Ectodermal cell (in vitro differentiated cells): ENCODE data around the gene STXBP5.

Experiments used
- H3K27ac ChIP-seq: 2 replicates; pipeline ENCODE4 v1.7.0; 2013; ENCODE audit warnings: mild to moderate bottlenecking, low read depth, low read length; ENCODE audit not compliant: insufficient read depth, poor library complexity, severe bottlenecking
- H3K27me3 ChIP-seq: 2 replicates; pipeline ENCODE4 v1.7.0; 2013; ENCODE audit warnings: mild to moderate bottlenecking, low read length; ENCODE audit not compliant: insufficient read depth, control insufficient read depth, poor library complexity, severe bottlenecking
- H3K36me3 ChIP-seq: one replicate; pipeline ENCODE4 v1.7.0; 2013; ENCODE audit warnings: low read length; ENCODE audit not compliant: control insufficient read depth, insufficient read depth
- H3K4me1 ChIP-seq: one replicate; pipeline ENCODE4 v1.7.0; 2013; ENCODE audit warnings: low read length; ENCODE audit not compliant: control insufficient read depth, insufficient read depth
- H3K4me3 ChIP-seq: 2 replicates; pipeline ENCODE4 v1.7.0; 2013; ENCODE audit warnings: low read depth, low read length, control low read depth; ENCODE audit not compliant: insufficient read depth
- H3K9me3 ChIP-seq: 2 replicates; pipeline ENCODE4 v1.7.0; 2013; ENCODE audit warnings: mild to moderate bottlenecking, low read length, moderate library complexity; ENCODE audit not compliant: control insufficient read depth
- WGBS, 2 experiments: methylation state at CpG; one replicate each; pipeline ENCODE4 v1.1.7; 2013; ENCODE audit warnings: missing lambda C conversion rate in 2 of 2; 5-methylcytosine and 5-hydroxymethylcytosine counted together

STXBP5 gene

GRCh38 chr6:147285087-147285855 lies 81.1 kb downstream of the STXBP5 start:
- no peak overlapping the region for H3K4me3 ChIP-seq
- no peaks in the 10 kb centered on the region for H3K27me3 ChIP-seq
- H3K36me3 ChIP-seq, result no peaks in the 10 kb centered on the region
- H3K9me3 ChIP-seq, result no peaks in the 10 kb centered on the region
- no peak overlapping the region for H3K27ac ChIP-seq
- 64 to 72% methylated on average over 2 to 3 of the region's 3 CpGs for WGBS, 2 experiments
- H3K4me1 ChIP-seq, result no peaks in the 10 kb centered on the region

- Histone ChIP-seq H3K4me1 (no peaks in the 10 kb centered on the region), H3K9me3 (no peaks in the 10 kb centered on the region), H3K4me3 (no peak overlapping the region), H3K27me3 (no peaks in the 10 kb centered on the region), H3K36me3 (no peaks in the 10 kb centered on the region), H3K27ac (no peak overlapping the region)
- 92 to 93% methylated on average over 3 of the region's 3 CpGs for WGBS, 2 experiments
Measured at GRCh38 chr6:147287869-147288271, 83.7 kb downstream of the STXBP5 start.

- Histone ChIP-seq H3K9me3 (no peaks in the 10 kb centered on the region), H3K4me1 (no peaks in the 10 kb centered on the region), H3K4me3 (no peak overlapping the region), H3K27ac (no peak overlapping the region), H3K36me3 (no peaks in the 10 kb centered on the region), H3K27me3 (no peaks in the 10 kb centered on the region)
- WGBS, 2 experiments, result 84 to 100% methylated on average over 2 of the region's 2 CpGs
Measured at GRCh38 chr6:147297124-147297523, 92.9 kb downstream of the STXBP5 start.

- Histone ChIP-seq H3K27me3 (no peaks in the 10 kb centered on the region), H3K27ac (no peak overlapping the region), H3K9me3 (no peaks in the 10 kb centered on the region), H3K36me3 (no peaks in the 10 kb centered on the region), H3K4me1 (no peaks in the 10 kb centered on the region), H3K4me3 (no peak overlapping the region)
- WGBS, 2 experiments, result 100% methylated on average over 3 of the region's 3 CpGs; no CpG with 5 or more reads in 1 of the 2 experiments
Measured at GRCh38 chr6:147297663-147298316, 93.6 kb downstream of the STXBP5 start.

GRCh38 chr6:147298461-147298860 lies 94.2 kb downstream of the STXBP5 start:
- Histone ChIP-seq H3K4me1 (no peaks in the 10 kb centered on the region), H3K27me3 (no peaks in the 10 kb centered on the region), H3K9me3 (no peaks in the 10 kb centered on the region), H3K36me3 (no peaks in the 10 kb centered on the region), H3K27ac (no peak overlapping the region), H3K4me3 (no peak overlapping the region)
- 100% methylated on average over 1 to 2 of the region's 2 CpGs for WGBS, 2 experiments

GRCh38 chr6:147299035-147299434 lies 94.8 kb downstream of the STXBP5 start:
- no peaks in the 10 kb centered on the region for H3K9me3 ChIP-seq
- H3K36me3 ChIP-seq, result peaks cover 3% of the 10 kb centered on the region
- no peaks in the 10 kb centered on the region for H3K4me1 ChIP-seq
- 100% methylated on average over 1 of the region's 3 CpGs for WGBS, 2 experiments
- no peak overlapping the region for H3K4me3 ChIP-seq
- H3K27ac ChIP-seq, result no peak overlapping the region
- H3K27me3 ChIP-seq, result no peaks in the 10 kb centered on the region

- H3K4me1 ChIP-seq, result no peaks in the 10 kb centered on the region
- WGBS, 2 experiments, result 100% methylated on average over 1 of the region's 1 CpG
- no peaks in the 10 kb centered on the region for H3K27me3 ChIP-seq
- H3K9me3 ChIP-seq, result no peaks in the 10 kb centered on the region
- H3K27ac ChIP-seq, result no peak overlapping the region
- H3K4me3 ChIP-seq, result no peak overlapping the region
- peaks cover 6% of the 10 kb centered on the region for H3K36me3 ChIP-seq
Measured at GRCh38 chr6:147301070-147301469, 96.9 kb downstream of the STXBP5 start.

GRCh38 chr6:147304016-147304415 lies 99.8 kb downstream of the STXBP5 start:
- WGBS, 2 experiments, result 94% methylated on average over 4 of the region's 4 CpGs
- Histone ChIP-seq H3K9me3 (no peaks in the 10 kb centered on the region), H3K4me1 (no peaks in the 10 kb centered on the region), H3K27me3 (no peaks in the 10 kb centered on the region), H3K4me3 (no peak overlapping the region), H3K27ac (no peak overlapping the region), H3K36me3 (peaks cover 6% of the 10 kb centered on the region)

- Histone ChIP-seq H3K27ac (no peak overlapping the region), H3K4me3 (no peak overlapping the region), H3K9me3 (no peaks in the 10 kb centered on the region), H3K36me3 (no peaks in the 10 kb centered on the region), H3K27me3 (no peaks in the 10 kb centered on the region), H3K4me1 (no peaks in the 10 kb centered on the region)
- 69 to 91% methylated on average over 2 to 3 of the region's 3 CpGs for WGBS, 2 experiments
Measured at GRCh38 chr6:147310521-147310920, 106.3 kb downstream of the STXBP5 start.

- no peaks in the 10 kb centered on the region for H3K4me1 ChIP-seq
- no peak overlapping the region for H3K27ac ChIP-seq
- H3K9me3 ChIP-seq, result no peaks in the 10 kb centered on the region
- no peak overlapping the region for H3K4me3 ChIP-seq
- H3K27me3 ChIP-seq, result no peaks in the 10 kb centered on the region
- peaks cover 2% of the 10 kb centered on the region for H3K36me3 ChIP-seq
Measured at GRCh38 chr6:147311218-147311617, 107.0 kb downstream of the STXBP5 start.
